ENCODE data around the gene TTBK2. TPM values are rescaled to one million over a fixed set of nuclear protein-coding genes. Genes with fewer than 3 reads are reported as not detected.
A peak's percentile ranks its signal among the peaks of the same experiment; 100 is the strongest.

The TTBK2 gene
- total and polyA plus RNA-seq, 3 experiments from 2014 or later: 9.3 to 11.4 (median 11.1) TPM

GRCh38 chr15:42733027-42733426, 187.6 kb downstream of the TTBK2 start:
- CTCF ChIA-PET: no interaction called here

GRCh38 chr15:42732095-42732827, 188.3 kb downstream of the TTBK2 start:
- Mint-ChIP-seq H3K9me3 (no peaks in the 10 kb centered on the region), H3K4me3 (peak overlapping the region in 1 of 7 donors; percentile 78), H3K4me1 (peaks cover 10 to 23% (median 20%) of the 10 kb centered on the region in 3 donors), H3K36me3 (peaks cover 0 to 75% (median 7%) of the 10 kb centered on the region in 3 donors), H3K27me3 (no peaks in the 10 kb centered on the region), H3K27ac (peak overlapping the region in 3 of 8 donors; percentile 54 to 68 (median 67))
- ChIA-PET POLR2A (no interaction called here), CTCF (no interaction called here)
- Histone ChIP-seq H3K9me3 (ENCODE audit: low read length) (no peaks in the 10 kb centered on the region), H3K4me1 (ENCODE audit: insufficient read depth, low read length) (peaks cover 6% of the 10 kb centered on the region), H3K27me3 (ENCODE audit: insufficient read depth, low read length, poor library complexity, severe bottlenecking) (no peaks in the 10 kb centered on the region), H3K27ac (ENCODE audit: low read depth, low read length) (no peak overlapping the region), H3K36me3 (ENCODE audit: insufficient read depth, low read length) (peaks cover 31% of the 10 kb centered on the region), H3K4me3 (ENCODE audit: low read length) (no peak overlapping the region)
- no peak for DNase-seq

More at GRCh38 chr15:42733027-42733426, 187.6 kb downstream of the TTBK2 start:
- H3K9me3 ChIP-seq (ENCODE audit: low read length): no peaks in the 10 kb centered on the region
- POLR2A ChIA-PET: no interaction called here
- no peaks in the 10 kb centered on the region for H3K27me3 ChIP-seq (ENCODE audit: insufficient read depth, low read length, poor library complexity, severe bottlenecking)
- Mint-ChIP-seq H3K27ac (peak overlapping the region in 3 of 8 donors; percentile 12 to 68 (median 36)), H3K4me1 (peaks cover 14 to 28% (median 24%) of the 10 kb centered on the region in 3 donors), H3K4me3 (peak overlapping the region in 1 of 7 donors; percentile 78), H3K9me3 (no peaks in the 10 kb centered on the region), H3K27me3 (no peaks in the 10 kb centered on the region), H3K36me3 (peaks cover 0 to 68% (median 7%) of the 10 kb centered on the region in 3 donors)
- no peak for DNase-seq
- peaks cover 31% of the 10 kb centered on the region for H3K36me3 ChIP-seq (ENCODE audit: insufficient read depth, low read length)
- no peak overlapping the region for H3K27ac ChIP-seq (ENCODE audit: low read depth, low read length)
- H3K4me3 ChIP-seq (ENCODE audit: low read length): no peak overlapping the region
- peaks cover 12% of the 10 kb centered on the region for H3K4me1 ChIP-seq (ENCODE audit: insufficient read depth, low read length)

- no peaks in the 10 kb centered on the region for H3K9me3 ChIP-seq (ENCODE audit: low read length)
- no peak for DNase-seq
- H3K9me3 Mint-ChIP-seq: no peaks in the 10 kb centered on the region
- POLR2A ChIA-PET: no interaction called here
- no peak overlapping the region for H3K4me3 ChIP-seq (ENCODE audit: low read length)
- no peaks in the 10 kb centered on the region for H3K27me3 ChIP-seq (ENCODE audit: insufficient read depth, low read length, poor library complexity, severe bottlenecking)
- peaks cover 0 to 83% (median 12%) of the 10 kb centered on the region in 3 donors for H3K36me3 Mint-ChIP-seq
- H3K4me3 Mint-ChIP-seq: peak overlapping the region in 3 of 7 donors; percentile 7 to 74 (median 33)
- no peak overlapping the region for H3K27ac ChIP-seq (ENCODE audit: low read depth, low read length)
- CTCF ChIA-PET: no interaction called here
- H3K36me3 ChIP-seq (ENCODE audit: insufficient read depth, low read length): peaks cover 31% of the 10 kb centered on the region
- H3K4me1 ChIP-seq (ENCODE audit: insufficient read depth, low read length): peaks cover 6% of the 10 kb centered on the region
- H3K27me3 Mint-ChIP-seq: no peaks in the 10 kb centered on the region
- peak overlapping the region in 2 of 8 donors; percentile 60 to 90 for H3K27ac Mint-ChIP-seq
- H3K4me1 Mint-ChIP-seq: peaks cover 10 to 22% (median 18%) of the 10 kb centered on the region in 3 donors
These were observed 189.1 kb downstream of the TTBK2 start for GRCh38 chr15:42731461-42731860.

GRCh38 chr15:42730536-42730935, 190.0 kb downstream of the TTBK2 start:
- DNase-seq: no peak
- no peaks in the 10 kb centered on the region for H3K9me3 ChIP-seq (ENCODE audit: low read length)
- H3K27ac Mint-ChIP-seq: peak overlapping the region in 1 of 8 donors; percentile 51
- H3K36me3 Mint-ChIP-seq: peaks cover 0 to 89% (median 15%) of the 10 kb centered on the region in 3 donors
- no peaks in the 10 kb centered on the region for H3K27me3 Mint-ChIP-seq
- ChIA-PET CTCF (interaction anchor here (0.9 kb wide), 1 partner anchor 196 kb away, joined by 3 read pairs; no protein-coding TSS in a partner anchor), POLR2A (no interaction called here)
- peaks cover 8 to 15% (median 13%) of the 10 kb centered on the region in 3 donors for H3K4me1 Mint-ChIP-seq
- H3K27ac ChIP-seq (ENCODE audit: low read depth, low read length): no peak overlapping the region
- H3K36me3 ChIP-seq (ENCODE audit: insufficient read depth, low read length): peaks cover 31% of the 10 kb centered on the region
- no peak overlapping the region for H3K4me3 ChIP-seq (ENCODE audit: low read length)
- no peak overlapping the region for H3K4me3 Mint-ChIP-seq
- H3K9me3 Mint-ChIP-seq: no peaks in the 10 kb centered on the region
- no peaks in the 10 kb centered on the region for H3K27me3 ChIP-seq (ENCODE audit: insufficient read depth, low read length, poor library complexity, severe bottlenecking)
- H3K4me1 ChIP-seq (ENCODE audit: insufficient read depth, low read length): no peaks in the 10 kb centered on the region

GRCh38 chr15:42730135-42730534, 190.4 kb downstream of the TTBK2 start:
- Histone ChIP-seq H3K27ac (ENCODE audit: low read depth, low read length) (no peak overlapping the region), H3K36me3 (ENCODE audit: insufficient read depth, low read length) (peaks cover 32% of the 10 kb centered on the region), H3K27me3 (ENCODE audit: insufficient read depth, low read length, poor library complexity, severe bottlenecking) (no peaks in the 10 kb centered on the region), H3K4me3 (ENCODE audit: low read length) (no peak overlapping the region), H3K9me3 (ENCODE audit: low read length) (no peaks in the 10 kb centered on the region), H3K4me1 (ENCODE audit: insufficient read depth, low read length) (no peaks in the 10 kb centered on the region)
- ChIA-PET CTCF (interaction anchor here (0.9 kb wide), 1 partner anchor 196 kb away, joined by 3 read pairs; no protein-coding TSS in a partner anchor), POLR2A (no interaction called here)
- no peak overlapping the region for H3K4me3 Mint-ChIP-seq
- H3K27me3 Mint-ChIP-seq: no peaks in the 10 kb centered on the region
- H3K9me3 Mint-ChIP-seq: no peaks in the 10 kb centered on the region
- H3K36me3 Mint-ChIP-seq: peaks cover 0 to 90% (median 19%) of the 10 kb centered on the region in 3 donors
- no peak for DNase-seq
- H3K27ac Mint-ChIP-seq: peak overlapping the region in 2 of 8 donors; percentile 51 to 80
- peaks cover 5 to 11% (median 9%) of the 10 kb centered on the region in 3 donors for H3K4me1 Mint-ChIP-seq

- Histone ChIP-seq H3K4me1 (ENCODE audit: insufficient read depth, low read length) (no peaks in the 10 kb centered on the region), H3K27ac (ENCODE audit: low read depth, low read length) (no peak overlapping the region), H3K9me3 (ENCODE audit: low read length) (no peaks in the 10 kb centered on the region), H3K27me3 (ENCODE audit: insufficient read depth, low read length, poor library complexity, severe bottlenecking) (no peaks in the 10 kb centered on the region), H3K4me3 (ENCODE audit: low read length) (no peak overlapping the region), H3K36me3 (ENCODE audit: insufficient read depth, low read length) (peaks cover 35% of the 10 kb centered on the region)
- Mint-ChIP-seq H3K36me3 (peaks cover 0 to 97% (median 25%) of the 10 kb centered on the region in 3 donors), H3K4me3 (peak overlapping the region in 1 of 7 donors; percentile 27), H3K4me1 (peaks cover 5 to 10% (median 8%) of the 10 kb centered on the region in 3 donors), H3K9me3 (no peaks in the 10 kb centered on the region), H3K27me3 (no peaks in the 10 kb centered on the region), H3K27ac (peak overlapping the region in 1 of 8 donors; percentile 69)
- ChIA-PET CTCF (no interaction called here), POLR2A (no interaction called here)
- DNase-seq: no peak
These were observed 191.2 kb downstream of the TTBK2 start for GRCh38 chr15:42729409-42729808.

GRCh38 chr15:42728972-42729371, 191.6 kb downstream of the TTBK2 start:
- Mint-ChIP-seq H3K36me3 (peaks cover 0 to 97% (median 25%) of the 10 kb centered on the region in 3 donors), H3K27ac (no peak overlapping the region), H3K27me3 (no peaks in the 10 kb centered on the region), H3K9me3 (no peaks in the 10 kb centered on the region), H3K4me3 (no peak overlapping the region), H3K4me1 (peaks cover 1 to 6% (median 4%) of the 10 kb centered on the region in 3 donors)
- Histone ChIP-seq H3K27ac (ENCODE audit: low read depth, low read length) (no peak overlapping the region), H3K4me1 (ENCODE audit: insufficient read depth, low read length) (no peaks in the 10 kb centered on the region), H3K4me3 (ENCODE audit: low read length) (no peak overlapping the region), H3K36me3 (ENCODE audit: insufficient read depth, low read length) (peaks cover 31% of the 10 kb centered on the region), H3K27me3 (ENCODE audit: insufficient read depth, low read length, poor library complexity, severe bottlenecking) (no peaks in the 10 kb centered on the region), H3K9me3 (ENCODE audit: low read length) (no peaks in the 10 kb centered on the region)
- DNase-seq: no peak
- CTCF ChIA-PET: no interaction called here
- POLR2A ChIA-PET: no interaction called here

GRCh38 chr15:42728560-42728959, 192.0 kb downstream of the TTBK2 start:
- Histone ChIP-seq H3K27ac (ENCODE audit: low read depth, low read length) (no peak overlapping the region), H3K36me3 (ENCODE audit: insufficient read depth, low read length) (peaks cover 29% of the 10 kb centered on the region), H3K4me1 (ENCODE audit: insufficient read depth, low read length) (no peaks in the 10 kb centered on the region), H3K9me3 (ENCODE audit: low read length) (no peaks in the 10 kb centered on the region), H3K4me3 (ENCODE audit: low read length) (no peak overlapping the region), H3K27me3 (ENCODE audit: insufficient read depth, low read length, poor library complexity, severe bottlenecking) (no peaks in the 10 kb centered on the region)
- no peak for DNase-seq
- CTCF ChIA-PET: no interaction called here
- no peaks in the 10 kb centered on the region for H3K9me3 Mint-ChIP-seq
- peaks cover 0 to 95% (median 25%) of the 10 kb centered on the region in 3 donors for H3K36me3 Mint-ChIP-seq
- H3K4me1 Mint-ChIP-seq: peaks cover 1 to 6% (median 4%) of the 10 kb centered on the region in 3 donors
- POLR2A ChIA-PET: no interaction called here
- no peaks in the 10 kb centered on the region for H3K27me3 Mint-ChIP-seq
- peak overlapping the region in 1 of 8 donors; percentile 52 for H3K27ac Mint-ChIP-seq
- no peak overlapping the region for H3K4me3 Mint-ChIP-seq
